Gastroesophageal sphincter (tissue), 3 donors: ENCODE data around the gene ZER1.

Experiments used
- POLR2A ChIP-seq, 2 donors: fragments of 450-650 bp; IDR thresholded peaks; one replicate each; pipeline ENCODE4 v1.6.1; 2017; ENCODE audit warnings: antibody characterized with exemption in 2 of 2, mild to moderate bottlenecking in 2 of 2, moderate library complexity in 1 of 2
- POLR2AphosphoS5 ChIP-seq: sonication (generic); formaldehyde crosslinking; IDR thresholded peaks from one replicate; pipeline ENCODE4 v1.6.1; 2017; ENCODE audit warnings: antibody characterized with exemption
- TF ChIP-seq, protein P1 (sequence below), 4 experiments: fragments of 200-600 bp in 2 of 4; fragments of 450-650 bp in 2 of 4; sonication (generic) in 1 of 4; IDR thresholded peaks; one replicate each; pipeline ENCODE4 v1.5.1; 2017 to 2019; ENCODE audit warnings: antibody characterized with exemption in 4 of 4, mild to moderate bottlenecking in 2 of 4, moderate library complexity in 2 of 4

DNA sequence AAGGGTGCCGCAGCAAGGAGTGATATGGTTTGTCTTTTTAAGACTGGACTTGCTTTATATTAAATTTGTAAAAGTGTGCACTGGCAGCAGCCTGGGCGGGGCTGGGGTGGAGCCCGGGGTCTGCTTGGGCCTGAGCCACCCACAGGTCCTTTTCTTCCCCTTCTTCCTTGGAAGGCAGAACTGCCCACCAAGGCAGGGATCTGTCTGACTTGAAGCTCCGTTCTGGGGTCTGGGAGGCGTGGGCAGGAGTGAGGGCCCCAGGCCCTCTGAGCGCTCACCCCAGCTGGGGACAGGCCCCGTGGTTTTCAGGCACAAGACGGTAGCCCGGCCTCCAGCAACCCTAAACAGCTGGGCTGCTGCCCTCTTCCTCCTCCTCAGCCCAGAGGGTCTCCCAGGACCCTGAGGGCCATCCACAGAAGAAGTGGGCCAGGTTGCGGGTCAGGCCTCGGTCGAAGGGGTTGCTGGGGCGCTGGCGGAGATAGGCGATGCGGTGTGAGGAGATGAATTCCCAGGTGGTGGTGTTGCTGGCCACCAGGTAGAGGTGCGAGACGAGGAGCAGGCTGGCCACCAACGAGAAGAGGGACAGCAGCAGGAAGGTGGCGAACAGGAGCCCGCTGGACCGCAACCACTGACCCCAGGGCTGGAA lies 50.8 kb downstream of the ZER1 start:
- TF ChIP-seq, protein P1, sequence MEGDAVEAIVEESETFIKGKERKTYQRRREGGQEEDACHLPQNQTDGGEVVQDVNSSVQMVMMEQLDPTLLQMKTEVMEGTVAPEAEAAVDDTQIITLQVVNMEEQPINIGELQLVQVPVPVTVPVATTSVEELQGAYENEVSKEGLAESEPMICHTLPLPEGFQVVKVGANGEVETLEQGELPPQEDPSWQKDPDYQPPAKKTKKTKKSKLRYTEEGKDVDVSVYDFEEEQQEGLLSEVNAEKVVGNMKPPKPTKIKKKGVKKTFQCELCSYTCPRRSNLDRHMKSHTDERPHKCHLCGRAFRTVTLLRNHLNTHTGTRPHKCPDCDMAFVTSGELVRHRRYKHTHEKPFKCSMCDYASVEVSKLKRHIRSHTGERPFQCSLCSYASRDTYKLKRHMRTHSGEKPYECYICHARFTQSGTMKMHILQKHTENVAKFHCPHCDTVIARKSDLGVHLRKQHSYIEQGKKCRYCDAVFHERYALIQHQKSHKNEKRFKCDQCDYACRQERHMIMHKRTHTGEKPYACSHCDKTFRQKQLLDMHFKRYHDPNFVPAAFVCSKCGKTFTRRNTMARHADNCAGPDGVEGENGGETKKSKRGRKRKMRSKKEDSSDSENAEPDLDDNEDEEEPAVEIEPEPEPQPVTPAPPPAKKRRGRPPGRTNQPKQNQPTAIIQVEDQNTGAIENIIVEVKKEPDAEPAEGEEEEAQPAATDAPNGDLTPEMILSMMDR (IDR thresholded peaks at IDR 0.05): no peak
- TF ChIP-seq POLR2A (IDR thresholded peaks at IDR 0.05) (no peak), POLR2AphosphoS5 (no peak)
